HG03097 (cell line): ENCODE results near the gene FGA.
A peak's percentile ranks its signal among the peaks of the same experiment; 100 is the strongest.

Source experiments
- ATAC-seq: cut with Tn5 transposase; IDR thresholded peaks from one replicate; pipeline ENCODE4 v1.9.1; 2021; ENCODE audit not compliant: unreplicated experiment, low FRiP score

FGA gene

DNA sequence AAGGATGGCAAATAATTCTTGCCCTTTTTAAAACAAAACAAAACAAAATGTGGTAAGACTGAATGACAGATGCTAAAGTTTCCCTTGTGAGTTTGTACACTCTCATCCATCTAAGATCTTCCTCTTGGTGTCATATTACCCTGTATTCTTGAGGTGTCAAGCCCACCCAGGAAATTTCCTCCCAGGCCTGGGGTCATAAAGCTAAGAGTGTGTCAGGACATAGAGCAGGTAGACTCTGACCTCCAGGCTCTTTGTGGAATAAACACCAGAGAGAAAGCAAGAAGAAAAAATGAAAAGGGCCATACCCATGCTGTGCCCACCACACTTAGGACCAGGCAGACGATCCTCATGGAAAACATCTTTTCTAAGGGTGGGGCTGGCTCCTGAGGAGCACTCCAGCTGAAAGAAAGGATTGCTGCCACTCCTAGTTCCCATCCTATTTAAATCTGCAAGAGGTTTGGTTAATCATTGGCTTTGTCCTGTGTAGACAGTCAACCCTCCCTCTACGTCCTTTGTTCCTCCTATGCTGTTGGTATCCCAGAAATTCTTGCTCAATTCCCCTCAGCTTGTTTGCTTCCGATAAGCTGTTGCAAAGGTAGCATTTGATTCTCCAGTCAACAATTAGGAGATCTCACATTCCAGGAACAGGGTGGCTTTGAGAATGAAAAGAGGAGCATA, at the start of gene FGA:
Gene FGA (minus strand): TSS at position 414 of the 678 bp plus-strand sequence. CDS start 55 bp downstream, at position 359.
- no peak for ATAC-seq

DNA sequence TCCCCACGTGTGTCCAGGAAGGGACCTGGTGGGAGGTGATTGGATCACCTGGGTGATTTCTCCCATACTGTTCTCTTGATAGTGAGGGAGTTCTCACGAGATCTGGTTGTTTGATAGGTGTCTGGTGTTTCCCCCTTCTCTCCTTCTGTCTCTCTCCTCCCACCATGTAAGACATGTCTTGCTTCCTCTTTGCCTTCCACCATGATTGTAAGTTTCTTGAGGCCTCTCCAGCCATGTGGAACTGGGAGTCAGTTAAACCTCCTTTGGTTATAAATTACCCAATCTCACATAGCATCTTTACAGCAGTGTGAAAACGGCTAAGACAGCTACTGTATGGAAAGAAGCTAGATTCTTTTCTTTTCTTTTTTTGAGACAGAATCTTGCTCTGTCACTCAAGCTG, 43.5 kb upstream of the FGA start:
- ATAC-seq, result no peak

DNA sequence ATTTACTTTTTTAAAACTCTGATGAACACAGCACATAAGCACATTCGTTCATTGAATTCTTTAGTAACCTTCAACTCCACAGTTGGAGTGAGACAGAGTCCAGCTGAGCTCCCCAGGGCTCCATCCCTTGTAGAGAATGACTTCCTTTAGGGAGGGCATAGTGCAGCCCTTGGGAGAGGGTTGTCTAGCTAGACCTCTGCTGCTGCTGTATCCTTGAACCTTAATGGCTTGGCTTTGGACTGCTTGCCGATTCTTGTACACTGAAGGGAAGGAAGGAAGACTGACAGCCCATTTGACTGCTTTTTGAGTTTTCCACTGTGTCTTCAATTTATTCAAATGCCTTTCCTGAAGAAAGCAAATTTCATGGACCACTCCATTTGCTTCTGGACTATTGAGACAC, 41.3 kb upstream of the FGA start:
- ATAC-seq, result no peak

DNA sequence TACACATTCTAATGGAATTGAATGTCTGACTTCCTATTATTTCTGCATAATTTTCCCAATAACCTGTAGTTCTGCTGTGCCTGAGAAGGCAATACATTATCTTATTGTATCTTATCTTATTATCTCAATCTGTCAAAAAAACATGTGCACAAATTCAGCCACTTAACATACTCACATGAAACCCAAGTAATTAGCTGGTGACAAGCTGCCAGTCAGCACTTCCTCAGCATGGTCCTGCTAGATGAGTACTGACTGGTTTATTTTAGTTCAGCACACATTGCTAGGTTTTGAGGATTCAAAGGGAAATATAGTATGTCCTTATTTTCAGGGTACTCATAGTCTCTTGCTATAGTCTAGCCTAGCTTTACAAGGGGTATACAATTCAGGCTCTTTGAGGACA, 39.8 kb upstream of the FGA start:
- ATAC-seq, result no peak

DNA sequence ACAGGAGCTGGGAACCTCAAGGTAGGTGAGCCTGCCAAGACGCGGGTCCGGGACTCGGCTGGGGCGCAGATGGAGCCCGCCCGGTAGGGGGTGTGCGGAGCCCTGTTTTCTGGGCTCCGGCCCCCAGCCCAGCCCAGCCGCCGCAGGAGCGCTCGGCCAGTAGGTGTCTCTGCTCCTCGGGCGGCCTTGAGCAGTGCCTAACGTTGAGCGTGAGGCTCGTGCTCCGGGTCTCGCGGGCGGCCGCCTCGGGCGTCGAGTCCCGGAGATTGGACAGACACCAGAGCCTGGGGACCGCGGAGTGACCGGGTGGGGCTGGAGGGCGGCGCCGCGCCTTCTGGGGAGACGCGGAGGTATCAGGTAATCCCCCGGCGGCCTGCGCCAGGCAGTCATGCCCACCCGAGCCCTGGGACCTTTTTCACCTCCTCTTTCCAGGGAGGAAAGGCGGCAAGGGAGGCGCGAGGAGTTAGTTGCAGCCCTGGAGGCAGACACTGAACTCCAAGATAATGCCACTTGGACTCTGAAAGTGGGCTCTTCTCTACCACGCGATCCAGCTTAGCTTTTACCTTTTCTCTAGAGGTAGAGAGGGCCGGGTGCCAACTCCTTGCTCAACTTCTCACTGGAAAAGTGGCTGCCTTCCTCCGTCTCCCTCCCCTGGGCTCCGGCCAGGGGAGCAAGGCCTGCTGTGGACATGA, 36.4 kb upstream of the FGA start:
- peak; percentile 97 for ATAC-seq

- no peak for ATAC-seq
Measured at GRCh38 chr4:154625971-154626370, 35.4 kb upstream of the FGA start.

GRCh38 chr4:154623995-154624394, 33.5 kb upstream of the FGA start:
- no peak for ATAC-seq

DNA sequence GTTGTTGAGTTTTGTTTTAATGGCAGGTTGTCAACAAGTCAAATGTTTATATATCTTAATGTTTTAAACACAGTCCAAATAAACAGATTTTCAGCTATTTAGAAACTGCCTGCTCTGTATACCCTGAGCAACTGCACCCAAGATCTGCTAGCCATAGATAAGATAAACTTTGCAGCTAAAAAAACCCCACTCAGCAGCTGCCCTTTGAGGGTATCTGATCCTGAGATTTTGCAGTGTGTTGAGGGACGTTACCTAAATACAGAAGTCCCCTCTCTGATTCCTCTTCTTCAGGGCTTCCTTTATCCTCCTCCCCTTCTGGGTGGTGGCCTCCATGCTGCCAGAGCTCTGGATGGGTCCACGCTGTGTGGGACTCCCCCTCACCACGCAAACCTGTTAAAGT, 32.9 kb upstream of the FGA start:
- ATAC-seq, result no peak

DNA sequence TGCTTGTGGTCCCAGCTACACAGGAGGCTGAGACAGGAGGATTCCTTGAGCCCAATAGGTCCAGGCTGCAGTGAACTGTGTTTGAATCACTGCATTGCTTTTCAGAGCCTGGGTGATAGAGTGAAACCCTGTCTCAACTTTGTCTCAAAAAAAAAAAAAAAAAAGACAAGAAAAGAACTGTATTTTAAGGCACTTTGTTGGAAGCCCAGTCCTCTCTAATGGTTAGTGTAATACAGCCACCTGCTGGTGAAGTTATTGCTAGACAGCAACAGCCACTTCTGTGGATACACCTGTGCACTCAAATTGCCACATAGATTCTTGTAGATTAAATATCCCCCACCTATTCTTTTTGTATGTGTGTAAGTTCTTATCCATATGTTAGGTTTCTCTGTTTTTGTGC, 32.1 kb upstream of the FGA start:
- peak; percentile 40 for ATAC-seq

DNA sequence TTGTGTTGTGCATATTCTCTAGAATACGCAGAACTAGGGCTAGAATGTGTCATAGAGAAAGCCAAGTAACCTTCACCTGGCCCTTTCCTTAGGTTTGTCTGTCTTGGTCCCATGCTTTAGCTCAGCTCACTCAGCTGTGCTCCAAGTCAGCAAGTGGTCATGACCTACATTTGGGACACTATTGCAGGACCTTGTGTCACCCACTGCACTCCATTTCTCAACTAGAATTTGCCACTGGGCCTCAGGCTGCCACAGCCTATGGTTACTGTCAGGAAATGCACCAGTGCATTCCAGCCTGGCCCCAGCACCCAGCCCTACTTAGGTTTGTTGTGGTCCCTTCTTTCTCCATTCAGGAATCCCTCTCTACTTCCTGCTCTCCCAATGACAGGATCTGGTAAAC, 29.6 kb upstream of the FGA start:
- ATAC-seq, result no peak

DNA sequence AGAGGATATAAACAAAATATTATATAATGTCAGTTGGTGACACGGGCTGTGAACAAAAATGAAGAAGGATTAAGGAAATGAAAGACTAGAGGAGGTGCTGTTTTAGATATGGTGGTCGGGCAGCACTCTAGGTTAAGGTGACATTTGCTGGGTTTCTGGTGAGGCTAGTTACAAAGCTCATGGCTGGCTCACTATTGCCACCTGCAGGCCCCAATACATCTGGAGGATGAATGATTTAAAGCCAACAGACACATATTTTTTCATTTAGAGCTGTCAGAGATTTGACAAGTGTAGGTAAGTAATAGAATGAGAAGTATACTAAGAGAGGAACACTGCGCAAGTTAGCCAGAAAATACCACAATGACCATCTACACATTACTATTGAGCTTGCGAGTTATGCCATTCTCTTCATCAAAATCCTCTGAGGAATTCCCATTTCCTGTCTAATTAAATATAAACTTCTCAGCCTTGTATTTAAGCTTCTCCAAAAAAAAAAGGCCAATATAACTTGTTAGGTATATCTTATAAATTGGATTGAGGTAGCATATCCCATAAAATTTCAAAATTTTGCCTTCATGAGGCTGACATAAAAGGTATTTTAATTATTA, 28.3 kb upstream of the FGA start:
- ATAC-seq, result peak; percentile 64

DNA sequence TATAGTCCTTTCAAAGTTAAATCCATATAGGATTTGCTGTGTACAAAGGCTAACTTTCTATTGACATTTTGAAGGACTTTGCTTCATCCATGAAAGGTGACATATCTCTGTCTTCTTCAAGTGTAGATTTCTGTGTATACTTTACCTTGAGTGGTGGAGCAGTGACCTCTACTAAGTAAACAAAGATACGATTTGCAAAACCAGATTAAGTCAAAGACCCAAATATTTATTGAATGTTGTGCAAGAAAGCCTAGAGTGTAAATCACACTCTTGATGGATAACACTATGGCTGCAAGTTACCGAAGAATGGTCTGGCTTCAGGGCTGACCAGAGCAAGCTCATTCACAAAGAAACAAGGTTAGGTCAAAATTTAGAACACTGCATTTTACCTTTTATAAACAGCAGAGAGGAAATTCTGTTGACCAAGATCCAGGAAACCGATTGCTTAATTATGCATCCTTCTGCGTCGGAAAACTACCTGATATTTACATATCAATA, 27.3 kb upstream of the FGA start:
- ATAC-seq, result no peak

GRCh38 chr4:154616731-154617130, 26.2 kb upstream of the FGA start:
- peak; percentile 94 for ATAC-seq

DNA sequence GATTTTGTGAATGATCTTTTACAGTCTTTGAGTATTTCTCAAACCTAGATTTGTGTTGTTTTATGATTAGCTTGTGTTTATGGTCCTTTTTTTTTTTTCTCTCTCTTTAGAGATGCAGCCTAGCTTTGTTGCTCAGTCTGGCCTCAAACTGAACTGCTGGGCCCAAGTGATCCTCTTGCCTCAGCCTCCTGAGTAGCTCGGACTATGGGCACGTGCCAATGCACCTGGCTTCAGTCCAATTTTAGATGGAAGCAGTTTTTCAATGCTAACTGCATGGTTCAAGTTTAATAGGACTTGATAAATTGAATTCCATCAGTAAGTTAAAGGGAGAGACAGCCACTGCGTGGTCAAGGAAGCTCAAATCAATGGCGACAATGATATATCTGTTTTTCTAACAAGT, 25.7 kb upstream of the FGA start:
- ATAC-seq, result no peak

DNA sequence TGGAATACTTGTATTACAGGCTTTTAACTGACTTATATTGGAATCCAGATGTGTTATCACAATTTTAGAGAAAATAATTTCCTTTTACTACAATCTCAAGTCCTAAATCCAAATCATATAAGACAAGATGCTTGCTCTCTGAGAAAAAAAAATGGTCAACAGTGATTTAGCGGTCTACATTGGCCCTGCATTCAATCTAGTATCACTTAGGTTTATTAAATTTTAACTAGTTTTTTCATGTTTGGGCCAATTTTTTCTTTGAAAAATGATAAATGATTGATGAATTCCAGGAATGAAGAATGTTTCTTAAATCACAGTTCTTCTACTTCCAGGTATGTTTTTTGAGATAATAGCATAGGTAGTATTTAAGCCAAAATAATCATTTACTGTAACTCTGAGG, 24.7 kb upstream of the FGA start:
- ATAC-seq, result no peak

DNA sequence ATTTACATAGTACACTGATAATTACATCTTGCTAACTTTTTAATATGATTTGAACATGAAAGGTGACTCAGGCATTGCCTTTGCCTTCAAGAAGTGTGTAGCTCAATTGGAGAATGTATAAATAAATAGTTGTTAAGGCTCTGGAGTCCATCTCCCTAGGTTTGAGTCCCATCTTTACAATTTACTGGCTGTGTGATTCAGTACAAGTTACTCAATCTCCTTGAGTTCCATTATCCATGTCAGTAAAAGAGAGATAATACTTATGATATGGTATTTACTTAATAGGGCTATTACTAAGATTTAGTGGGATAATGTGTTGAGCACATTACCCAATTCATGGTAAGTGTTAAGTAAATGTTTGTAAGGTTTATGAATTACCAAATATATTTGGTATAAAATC, 23.8 kb upstream of the FGA start:
- ATAC-seq, result no peak

- no peak for ATAC-seq
Measured at GRCh38 chr4:154612472-154613414, 22.2 kb upstream of the FGA start, which contains the start of gene FGG. FGG (minus strand) TSS chr4:154612656; CDS start chr4:154612609, 47 bp downstream.

GRCh38 chr4:154611833-154612232, 21.3 kb upstream of the FGA start:
- no peak for ATAC-seq

GRCh38 chr4:154610582-154610981, 20.0 kb upstream of the FGA start:
- ATAC-seq, result no peak

DNA sequence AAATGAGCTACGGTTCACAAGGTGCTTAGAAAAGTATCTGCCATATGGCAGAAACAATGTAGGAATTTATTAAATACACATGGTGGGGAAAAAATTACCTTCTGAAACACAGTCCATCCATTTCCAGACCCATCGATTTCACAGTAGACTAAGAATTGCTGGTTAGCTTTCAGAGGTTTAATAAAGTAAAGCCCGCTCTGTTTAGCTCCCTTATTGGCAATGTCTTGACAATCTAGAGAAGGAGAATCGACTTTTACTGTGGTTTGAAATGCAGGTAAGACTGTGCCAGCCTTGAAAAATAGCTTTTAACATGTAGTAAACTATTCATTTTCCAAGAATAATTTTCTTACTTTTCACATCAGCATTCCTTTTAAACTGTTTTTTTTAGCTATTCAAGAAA, 19.0 kb upstream of the FGA start:
- no peak for ATAC-seq
